Suprapubic skin (tissue), 4 donors: Measurements from ENCODE around the gene LRMDA.

ENCODE experiments used
- CTCF ChIP-seq, 2 donors: fragments of 200-600 bp in 1 of 2; fragments of 450-650 bp in 1 of 2; sonication (generic) in 1 of 2; IDR thresholded peaks; one replicate each; pipeline ENCODE4 v1.5.1; 2016 to 2019; ENCODE audit warnings: antibody characterized with exemption in 2 of 2, mild to moderate bottlenecking in 1 of 2, moderate library complexity in 1 of 2
- POLR2A ChIP-seq, 2 donors: fragments of 450-650 bp; IDR thresholded peaks; one replicate each; pipeline ENCODE4 v1.6.1; 2017; ENCODE audit warnings: antibody characterized with exemption in 2 of 2, mild to moderate bottlenecking in 2 of 2, moderate library complexity in 2 of 2
- POLR2AphosphoS5 ChIP-seq, 3 donors: sonication (generic); formaldehyde crosslinking; IDR thresholded peaks; one replicate each; pipeline ENCODE4 v1.6.1; 2017; ENCODE audit warnings: antibody characterized with exemption in 3 of 3

- TF ChIP-seq POLR2AphosphoS5 (IDR thresholded peaks at IDR 0.05) (no peak), POLR2A (IDR thresholded peaks at IDR 0.05) (no peak), CTCF (IDR thresholded peaks at IDR 0.05) (no peak)
These were observed 1078.0 kb downstream of the LRMDA start for GRCh38 chr10:76509446-76509845.
